ENCODE measurements around the gene GLI2. TPM values are rescaled to one million over a fixed set of nuclear protein-coding genes. Genes with fewer than 3 reads are reported as not detected.
A peak's percentile ranks its signal among the peaks of the same experiment; 100 is the strongest.

Gene GLI2
- total and polyA plus RNA-seq, 5 donors from 2014 or later, result not detected

DNA sequence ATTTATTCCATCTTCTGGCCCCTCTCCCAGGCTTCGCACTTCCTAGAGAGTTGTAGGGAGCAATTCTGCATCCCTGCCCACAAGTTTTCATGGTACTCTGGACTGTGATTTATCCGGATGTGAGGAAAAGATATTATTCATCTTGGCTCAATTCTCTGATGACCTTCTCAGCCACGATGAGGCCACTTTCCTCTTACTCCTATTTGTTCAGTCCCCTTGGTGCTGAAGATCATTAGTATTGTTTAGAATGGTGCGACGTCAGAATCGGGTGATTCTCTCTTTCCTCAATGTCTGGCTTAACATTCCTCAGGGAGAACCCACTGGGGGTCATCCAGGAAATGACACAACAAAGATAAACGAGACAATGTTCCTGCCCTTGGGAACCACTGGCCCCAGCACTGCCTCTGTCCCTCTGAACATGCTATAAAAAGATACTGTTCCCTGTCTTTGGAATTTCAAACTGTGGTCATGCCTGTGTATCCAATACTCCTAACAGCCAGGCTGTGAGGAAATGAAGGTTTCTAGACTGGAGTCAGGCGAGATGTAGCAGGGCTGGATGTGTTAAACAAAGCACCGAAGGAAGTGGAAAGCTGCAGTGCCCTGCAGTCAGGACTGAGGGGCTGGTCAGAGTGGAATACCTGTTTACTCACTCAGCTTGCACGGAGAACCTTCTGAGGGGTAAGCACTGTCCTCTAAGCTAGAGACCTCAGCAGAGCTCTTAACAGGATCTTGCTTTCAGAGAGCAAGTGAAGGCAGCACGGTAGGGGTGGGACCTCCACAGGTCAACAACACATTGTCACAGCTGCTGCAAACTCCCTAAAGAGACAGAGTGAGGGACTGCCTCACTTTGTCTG is 12.9 kb upstream of the GLI2 start:
- no peak overlapping the region for H3K4me3 ChIP-seq (ENCODE audit: low read depth, low read length)
- H3K36me3 Mint-ChIP-seq, result no peaks in the 10 kb centered on the region
- H3K36me3 ChIP-seq (ENCODE audit: control insufficient read depth, insufficient read depth, low read length), result no peaks in the 10 kb centered on the region
- ATAC-seq (ENCODE audit: low read depth in 2 of 2) (no peak), DNase-seq (no peak)
- H3K27ac ChIP-seq (ENCODE audit: insufficient read depth, low read length, poor library complexity, severe bottlenecking), result no peak overlapping the region
- H3K27ac Mint-ChIP-seq, result no peak overlapping the region
- no peak overlapping the region for H3K4me3 Mint-ChIP-seq
- H3K4me1 Mint-ChIP-seq, result no peaks in the 10 kb centered on the region
- no peaks in the 10 kb centered on the region for H3K27me3 ChIP-seq (ENCODE audit: control insufficient read depth, insufficient read depth, low read length)
- H3K4me1 ChIP-seq (ENCODE audit: control insufficient read depth, insufficient read depth, low read length, poor library complexity, severe bottlenecking), result no peaks in the 10 kb centered on the region
- no peaks in the 10 kb centered on the region for H3K9me3 ChIP-seq (ENCODE audit: control insufficient read depth in 2 of 2, low read length in 2 of 2)
- H3K27me3 Mint-ChIP-seq, result peaks cover 5% of the 10 kb centered on the region
- H3K9me3 Mint-ChIP-seq, result peaks cover 0 to 1% (median 0%) of the 10 kb centered on the region in 7 donors

DNA sequence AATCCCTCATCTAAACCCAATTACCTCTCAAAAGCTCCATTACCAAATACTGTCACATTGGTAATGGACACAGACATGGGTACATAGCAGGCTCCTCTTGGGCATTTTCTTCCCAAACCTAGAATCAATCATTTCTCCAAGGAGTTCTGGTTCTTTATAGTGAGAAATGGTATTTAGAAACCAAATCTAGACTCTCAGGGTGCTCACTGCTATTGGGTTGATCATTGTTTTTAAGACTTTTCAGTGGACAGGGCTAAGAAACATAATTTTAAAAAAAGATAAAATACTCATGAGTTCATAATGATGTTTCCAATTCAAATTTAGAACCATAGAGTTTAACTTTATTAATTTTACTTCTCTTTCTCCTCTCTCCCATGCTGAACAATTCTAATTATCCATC is 9.4 kb upstream of the GLI2 start:
- no peaks in the 10 kb centered on the region for H3K9me3 ChIP-seq (ENCODE audit: control insufficient read depth in 2 of 2, low read length in 2 of 2)
- H3K27me3 Mint-ChIP-seq, result peaks cover 11% of the 10 kb centered on the region
- no peaks in the 10 kb centered on the region for H3K36me3 Mint-ChIP-seq

DNA sequence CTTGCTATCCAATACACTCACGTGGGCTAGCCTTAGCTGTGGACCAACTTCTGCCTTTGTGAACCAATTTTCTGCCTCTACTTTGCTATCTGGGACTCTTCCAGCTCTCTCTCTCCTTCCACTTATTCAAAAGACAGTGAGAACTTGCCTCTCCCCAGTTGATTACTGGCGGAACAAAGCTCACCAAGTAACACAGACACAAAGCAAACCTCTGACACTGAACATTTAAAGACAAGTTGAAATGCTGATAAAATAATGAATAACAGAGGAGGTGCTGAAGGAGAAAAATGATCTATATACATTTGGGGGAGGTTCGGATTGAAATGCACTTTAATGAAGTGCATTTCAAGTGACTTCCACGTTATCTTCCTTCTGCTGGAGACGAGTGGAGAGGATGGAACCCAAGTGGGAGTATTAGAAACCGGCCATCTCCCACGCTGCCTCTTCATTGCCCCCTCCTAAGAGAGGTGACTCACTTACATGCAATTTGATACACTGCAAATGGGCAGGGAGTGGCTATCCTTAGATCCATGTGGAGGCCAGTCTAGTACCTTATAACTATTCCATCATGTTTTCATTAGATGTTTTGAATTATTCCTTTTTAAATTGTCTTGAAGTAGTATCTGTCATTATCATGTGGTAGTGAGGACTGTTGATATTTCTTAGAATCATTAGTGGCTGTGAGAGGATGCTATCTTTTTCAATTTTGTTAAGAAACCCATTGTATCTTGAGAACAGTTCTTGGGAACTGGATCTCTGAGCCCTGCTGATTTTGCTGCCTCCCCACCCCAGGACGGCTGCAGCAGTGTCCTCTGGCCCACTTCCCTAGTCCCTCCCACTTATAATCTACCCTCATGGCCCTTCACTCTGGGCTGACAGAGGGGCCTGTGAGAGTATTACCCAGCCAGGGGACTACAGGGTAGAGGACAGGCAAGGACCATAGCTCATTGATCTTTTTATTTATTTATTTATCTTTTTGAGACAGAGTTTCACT is 6.0 kb upstream of the GLI2 start:
- Mint-ChIP-seq H3K4me3 (no peak overlapping the region), H3K27me3 (peaks cover 37% of the 10 kb centered on the region), H3K4me1 (no peaks in the 10 kb centered on the region), H3K9me3 (peaks cover 0 to 5% (median 0%) of the 10 kb centered on the region in 7 donors), H3K36me3 (no peaks in the 10 kb centered on the region), H3K27ac (no peak overlapping the region)
- Histone ChIP-seq H3K27me3 (ENCODE audit: control insufficient read depth, insufficient read depth, low read length) (peaks cover 6% of the 10 kb centered on the region), H3K4me1 (ENCODE audit: control insufficient read depth, insufficient read depth, low read length, poor library complexity, severe bottlenecking) (no peaks in the 10 kb centered on the region), H3K36me3 (ENCODE audit: control insufficient read depth, insufficient read depth, low read length) (no peaks in the 10 kb centered on the region), H3K9me3 (ENCODE audit: control insufficient read depth in 2 of 2, low read length in 2 of 2) (no peaks in the 10 kb centered on the region), H3K27ac (ENCODE audit: insufficient read depth, low read length, poor library complexity, severe bottlenecking) (no peak overlapping the region), H3K4me3 (ENCODE audit: low read depth, low read length) (no peak overlapping the region)
- no peak for ATAC-seq (ENCODE audit: low read depth in 2 of 2)
- DNase-seq, result no peak

More for the DNA sequence above, 9.4 kb upstream of the GLI2 start:
- H3K9me3 Mint-ChIP-seq, result peaks cover 0 to 5% (median 0%) of the 10 kb centered on the region in 7 donors
- H3K27ac ChIP-seq (ENCODE audit: insufficient read depth, low read length, poor library complexity, severe bottlenecking), result no peak overlapping the region
- H3K4me1 ChIP-seq (ENCODE audit: control insufficient read depth, insufficient read depth, low read length, poor library complexity, severe bottlenecking), result no peaks in the 10 kb centered on the region
- no peaks in the 10 kb centered on the region for H3K4me1 Mint-ChIP-seq
- H3K4me3 Mint-ChIP-seq, result no peak overlapping the region
- no peak overlapping the region for H3K4me3 ChIP-seq (ENCODE audit: low read depth, low read length)
- DNase-seq, result no peak
- H3K36me3 ChIP-seq (ENCODE audit: control insufficient read depth, insufficient read depth, low read length), result no peaks in the 10 kb centered on the region
- no peak overlapping the region for H3K27ac Mint-ChIP-seq
- ATAC-seq (ENCODE audit: low read depth in 2 of 2), result no peak
- H3K27me3 ChIP-seq (ENCODE audit: control insufficient read depth, insufficient read depth, low read length), result no peaks in the 10 kb centered on the region

DNA sequence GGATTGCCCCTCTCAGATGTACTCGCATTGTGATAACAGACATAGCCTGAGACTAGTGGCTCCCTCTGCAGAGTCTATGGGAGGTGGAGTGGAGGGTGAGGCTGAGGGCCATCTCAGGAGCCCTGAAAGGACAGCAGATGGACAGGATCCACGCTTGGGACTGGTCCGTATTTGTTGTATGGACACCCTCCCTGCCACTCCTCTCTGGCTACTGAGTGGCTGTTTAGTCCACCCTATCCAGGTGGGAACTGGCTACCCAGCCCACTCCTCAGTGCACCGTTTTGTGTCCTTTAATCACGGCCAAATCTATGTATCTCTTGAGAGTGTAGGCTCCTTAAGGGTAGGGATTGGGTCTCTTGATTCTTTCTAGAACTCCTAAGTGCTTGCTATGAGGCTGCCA is 4.5 kb upstream of the GLI2 start:
- no peak overlapping the region for H3K27ac Mint-ChIP-seq
- H3K9me3 ChIP-seq (ENCODE audit: control insufficient read depth in 2 of 2, low read length in 2 of 2), result no peaks in the 10 kb centered on the region

DNA sequence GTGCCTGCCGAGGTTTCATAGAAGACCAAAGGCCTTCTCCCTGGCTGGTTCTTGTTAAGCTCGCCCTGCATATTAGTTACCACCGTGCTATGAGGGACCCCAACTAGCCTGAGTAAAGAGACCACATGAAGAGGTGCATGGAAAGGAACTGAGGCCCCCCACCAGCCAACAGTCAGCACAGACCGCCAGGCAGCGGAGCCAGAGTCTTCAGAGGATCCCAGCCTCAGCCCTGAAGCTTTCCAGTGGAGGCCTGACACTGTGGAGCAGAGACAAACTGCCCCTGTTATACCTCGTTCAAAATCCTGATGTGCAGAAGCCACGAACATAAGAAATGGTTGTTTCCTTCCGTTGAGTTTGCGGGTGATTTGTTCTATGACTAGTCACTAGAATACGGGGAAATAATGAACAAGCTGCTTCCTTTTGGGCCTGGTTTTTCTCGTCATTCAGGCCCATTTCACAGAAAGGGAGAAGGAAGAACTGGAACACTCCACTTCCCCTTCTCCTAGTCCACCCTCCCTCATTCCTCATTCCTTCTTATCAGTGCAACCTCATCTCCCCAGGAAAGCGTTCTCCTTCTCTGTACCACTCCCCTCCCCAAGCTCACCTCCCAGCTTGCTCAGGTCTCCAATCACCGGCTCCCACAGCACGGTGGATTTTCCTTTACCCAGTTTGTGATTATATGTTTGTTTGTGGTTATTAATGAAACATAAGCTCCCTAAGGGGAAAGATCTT is 3.0 kb upstream of the GLI2 start:
- Mint-ChIP-seq H3K9me3 (peaks cover 0 to 5% (median 0%) of the 10 kb centered on the region in 7 donors), H3K4me3 (no peak overlapping the region)
- DNase-seq, result no peak

More for the DNA sequence above, 4.5 kb upstream of the GLI2 start:
- H3K27me3 ChIP-seq (ENCODE audit: control insufficient read depth, insufficient read depth, low read length), result peaks cover 6% of the 10 kb centered on the region
- peaks cover 7% of the 10 kb centered on the region for H3K4me1 ChIP-seq (ENCODE audit: control insufficient read depth, insufficient read depth, low read length, poor library complexity, severe bottlenecking)
- no peaks in the 10 kb centered on the region for H3K36me3 Mint-ChIP-seq
- no peak overlapping the region for H3K4me3 ChIP-seq (ENCODE audit: low read depth, low read length)
- no peaks in the 10 kb centered on the region for H3K36me3 ChIP-seq (ENCODE audit: control insufficient read depth, insufficient read depth, low read length)
- H3K4me3 Mint-ChIP-seq, result no peak overlapping the region
- DNase-seq, result no peak
- peaks cover 36% of the 10 kb centered on the region for H3K27me3 Mint-ChIP-seq
- H3K27ac ChIP-seq (ENCODE audit: insufficient read depth, low read length, poor library complexity, severe bottlenecking), result no peak overlapping the region
- no peaks in the 10 kb centered on the region for H3K4me1 Mint-ChIP-seq
- no peak for ATAC-seq (ENCODE audit: low read depth in 2 of 2)
- H3K9me3 Mint-ChIP-seq, result peaks cover 0 to 5% (median 0%) of the 10 kb centered on the region in 7 donors

DNA sequence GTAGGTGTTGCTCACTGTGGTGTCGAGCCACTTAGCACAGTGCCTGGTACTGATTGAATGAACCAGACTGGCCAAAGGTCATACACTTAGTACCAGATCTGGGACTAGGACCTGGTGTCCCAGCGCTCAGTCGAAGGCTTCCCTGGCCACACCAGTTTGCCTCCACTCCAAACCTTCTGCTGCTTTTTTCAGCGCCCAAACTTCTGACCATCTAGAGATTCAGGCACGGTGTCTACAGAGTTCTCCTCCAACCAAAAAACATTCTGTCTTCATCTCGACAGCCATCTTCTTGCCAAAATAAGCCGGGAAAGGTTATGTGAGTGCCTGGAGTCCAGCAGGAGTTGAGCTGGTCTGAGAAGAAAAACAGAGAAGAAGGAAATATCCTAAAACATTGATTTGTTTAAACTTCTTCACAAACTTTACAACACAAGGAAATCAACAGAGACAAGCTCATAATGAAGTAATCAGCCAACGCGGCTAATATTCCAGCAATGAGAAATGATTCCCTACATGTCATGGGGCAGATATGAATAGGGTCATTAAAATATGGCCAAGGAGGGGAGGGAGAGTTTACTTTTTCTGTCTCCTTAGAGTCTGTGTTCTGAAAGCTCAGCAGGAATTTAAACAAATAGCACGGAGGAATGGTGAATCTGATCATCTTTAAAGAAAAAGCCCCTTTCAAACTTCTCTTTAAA is 2.3 kb upstream of the GLI2 start:
- H3K27me3 Mint-ChIP-seq, result peaks cover 47% of the 10 kb centered on the region
- no peak overlapping the region for H3K4me3 Mint-ChIP-seq

More for the DNA sequence above, 3.0 kb upstream of the GLI2 start:
- H3K4me3 ChIP-seq (ENCODE audit: low read depth, low read length), result no peak overlapping the region
- H3K27me3 Mint-ChIP-seq, result peaks cover 40% of the 10 kb centered on the region
- peaks cover 6% of the 10 kb centered on the region for H3K27me3 ChIP-seq (ENCODE audit: control insufficient read depth, insufficient read depth, low read length)
- H3K27ac ChIP-seq (ENCODE audit: insufficient read depth, low read length, poor library complexity, severe bottlenecking), result no peak overlapping the region
- no peaks in the 10 kb centered on the region for H3K9me3 ChIP-seq (ENCODE audit: control insufficient read depth in 2 of 2, low read length in 2 of 2)
- no peaks in the 10 kb centered on the region for H3K36me3 ChIP-seq (ENCODE audit: control insufficient read depth, insufficient read depth, low read length)
- H3K4me1 ChIP-seq (ENCODE audit: control insufficient read depth, insufficient read depth, low read length, poor library complexity, severe bottlenecking), result peaks cover 8% of the 10 kb centered on the region
- peaks cover 0 to 4% (median 0%) of the 10 kb centered on the region in 4 donors for H3K4me1 Mint-ChIP-seq
- no peak for ATAC-seq (ENCODE audit: low read depth in 2 of 2)
- H3K36me3 Mint-ChIP-seq, result no peaks in the 10 kb centered on the region
- H3K27ac Mint-ChIP-seq, result no peak overlapping the region

More for the DNA sequence above, 2.3 kb upstream of the GLI2 start:
- peaks cover 0 to 7% (median 0%) of the 10 kb centered on the region in 7 donors for H3K9me3 Mint-ChIP-seq
- H3K27ac Mint-ChIP-seq, result peak overlapping the region in 1 of 3 donors; percentile 60
- H3K27me3 ChIP-seq (ENCODE audit: control insufficient read depth, insufficient read depth, low read length), result peaks cover 12% of the 10 kb centered on the region
- H3K4me1 Mint-ChIP-seq, result peaks cover 0 to 4% (median 2%) of the 10 kb centered on the region in 4 donors
- no peaks in the 10 kb centered on the region for H3K36me3 Mint-ChIP-seq
- H3K4me1 ChIP-seq (ENCODE audit: control insufficient read depth, insufficient read depth, low read length, poor library complexity, severe bottlenecking), result peaks cover 8% of the 10 kb centered on the region
- H3K27ac ChIP-seq (ENCODE audit: insufficient read depth, low read length, poor library complexity, severe bottlenecking), result no peak overlapping the region
- DNase-seq (no peak), ATAC-seq (ENCODE audit: low read depth in 2 of 2) (no peak)
- H3K4me3 ChIP-seq (ENCODE audit: low read depth, low read length), result no peak overlapping the region
- H3K9me3 ChIP-seq (ENCODE audit: control insufficient read depth in 2 of 2, low read length in 2 of 2), result no peaks in the 10 kb centered on the region
- H3K36me3 ChIP-seq (ENCODE audit: control insufficient read depth, insufficient read depth, low read length), result no peaks in the 10 kb centered on the region
